ENCODE measurements around the gene RPS29.

DNA sequence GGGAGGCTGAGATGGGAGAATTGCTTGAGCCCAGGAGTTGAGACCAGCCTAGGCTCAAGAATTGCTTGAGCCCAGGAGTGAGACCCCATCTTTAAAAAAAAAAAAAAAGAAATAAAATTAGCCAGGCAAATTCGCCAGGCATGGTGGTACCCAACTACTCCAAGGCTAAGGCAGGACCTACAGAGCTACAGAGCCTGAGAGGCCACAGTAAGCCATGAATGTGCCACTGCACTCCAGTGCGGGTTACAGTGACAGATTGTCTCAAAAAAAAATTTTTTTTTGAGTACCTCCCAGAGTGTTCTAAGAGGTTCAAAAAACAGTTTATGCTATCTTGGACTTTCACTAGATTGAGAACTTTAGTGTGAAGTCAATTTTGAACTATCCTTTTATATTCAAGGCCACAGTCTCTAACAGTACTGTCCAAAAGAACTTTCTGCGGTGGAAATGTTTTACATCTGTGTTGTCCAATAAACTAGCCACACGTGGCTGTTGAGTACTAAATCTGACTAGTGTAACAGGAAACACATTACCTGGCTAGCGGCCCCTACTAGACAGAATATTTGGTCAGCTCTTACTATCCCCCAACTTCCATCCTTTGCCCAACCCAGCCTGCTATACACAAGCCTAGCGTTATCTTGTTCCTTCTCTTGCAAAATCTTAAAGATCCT lies 31.8 kb upstream of the RPS29 start:
- TF ChIP-seq, protein P1, sequence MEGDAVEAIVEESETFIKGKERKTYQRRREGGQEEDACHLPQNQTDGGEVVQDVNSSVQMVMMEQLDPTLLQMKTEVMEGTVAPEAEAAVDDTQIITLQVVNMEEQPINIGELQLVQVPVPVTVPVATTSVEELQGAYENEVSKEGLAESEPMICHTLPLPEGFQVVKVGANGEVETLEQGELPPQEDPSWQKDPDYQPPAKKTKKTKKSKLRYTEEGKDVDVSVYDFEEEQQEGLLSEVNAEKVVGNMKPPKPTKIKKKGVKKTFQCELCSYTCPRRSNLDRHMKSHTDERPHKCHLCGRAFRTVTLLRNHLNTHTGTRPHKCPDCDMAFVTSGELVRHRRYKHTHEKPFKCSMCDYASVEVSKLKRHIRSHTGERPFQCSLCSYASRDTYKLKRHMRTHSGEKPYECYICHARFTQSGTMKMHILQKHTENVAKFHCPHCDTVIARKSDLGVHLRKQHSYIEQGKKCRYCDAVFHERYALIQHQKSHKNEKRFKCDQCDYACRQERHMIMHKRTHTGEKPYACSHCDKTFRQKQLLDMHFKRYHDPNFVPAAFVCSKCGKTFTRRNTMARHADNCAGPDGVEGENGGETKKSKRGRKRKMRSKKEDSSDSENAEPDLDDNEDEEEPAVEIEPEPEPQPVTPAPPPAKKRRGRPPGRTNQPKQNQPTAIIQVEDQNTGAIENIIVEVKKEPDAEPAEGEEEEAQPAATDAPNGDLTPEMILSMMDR (IDR thresholded peaks at IDR 0.05), result no peak
- TF ChIP-seq POLR2A (IDR thresholded peaks at IDR 0.05), result no peak
